ENCODE data around the gene CSTPP1.

Gene CSTPP1

DNA sequence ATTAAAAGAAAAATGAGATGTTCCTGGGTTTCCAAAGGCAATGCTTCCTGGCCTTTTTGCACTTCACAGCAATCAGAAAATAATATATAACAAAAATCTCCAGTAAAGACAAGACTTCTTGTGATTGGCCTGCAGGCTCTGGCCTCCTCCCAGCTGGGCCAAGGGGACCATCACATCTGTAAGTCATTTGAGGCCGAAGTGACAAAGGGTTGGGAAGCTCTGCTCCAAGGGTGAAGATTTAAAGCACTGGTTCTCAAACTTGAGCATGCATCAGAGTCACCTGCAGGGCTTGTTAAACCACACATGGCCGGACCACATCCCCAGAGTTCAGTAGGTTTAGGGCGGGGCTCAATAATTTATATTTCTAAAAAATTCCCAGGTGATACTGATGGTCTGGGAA is 208.0 kb downstream of the CSTPP1 start:
- no peak for DNase-seq

DNA sequence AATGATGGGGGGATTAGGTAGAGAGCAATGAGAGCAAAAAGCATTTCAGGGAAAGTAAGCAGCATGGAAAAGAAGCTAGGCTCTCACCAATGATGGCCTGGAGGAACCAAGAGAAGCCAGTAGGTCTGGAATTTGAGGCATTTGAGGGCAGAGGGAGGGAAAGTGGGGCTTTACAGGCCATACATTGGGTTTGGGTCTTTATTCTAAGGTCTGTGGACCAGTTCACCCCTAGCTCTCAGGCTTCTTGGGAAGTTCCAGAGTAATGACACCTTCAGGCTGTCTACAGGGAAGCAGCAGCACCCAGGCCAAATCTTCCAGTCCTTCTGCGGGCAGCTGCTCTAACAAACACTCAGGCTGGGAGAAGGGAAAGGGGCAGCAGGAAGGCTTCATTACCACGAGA is 210.7 kb downstream of the CSTPP1 start:
- DNase-seq = no peak

DNA sequence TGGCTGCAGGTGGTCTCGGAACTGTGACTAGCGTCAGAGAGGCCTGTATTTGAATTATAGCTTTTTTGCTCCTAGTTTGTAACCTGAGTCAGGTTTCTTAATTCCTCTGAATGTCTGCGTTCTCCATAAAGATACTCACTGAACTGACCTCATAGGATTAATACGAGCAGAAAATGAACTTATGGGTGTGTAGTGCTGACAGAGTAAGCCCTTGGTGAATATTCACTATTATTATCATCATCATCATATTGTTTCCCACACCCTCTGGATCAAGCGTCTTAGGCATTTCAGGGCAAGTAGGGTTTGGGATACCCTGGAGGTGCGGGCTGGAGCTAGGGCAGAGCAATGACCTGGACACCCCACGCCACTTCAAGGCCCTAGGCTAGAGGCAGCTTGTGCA is 211.1 kb downstream of the CSTPP1 start:
- DNase-seq = no peak

DNA sequence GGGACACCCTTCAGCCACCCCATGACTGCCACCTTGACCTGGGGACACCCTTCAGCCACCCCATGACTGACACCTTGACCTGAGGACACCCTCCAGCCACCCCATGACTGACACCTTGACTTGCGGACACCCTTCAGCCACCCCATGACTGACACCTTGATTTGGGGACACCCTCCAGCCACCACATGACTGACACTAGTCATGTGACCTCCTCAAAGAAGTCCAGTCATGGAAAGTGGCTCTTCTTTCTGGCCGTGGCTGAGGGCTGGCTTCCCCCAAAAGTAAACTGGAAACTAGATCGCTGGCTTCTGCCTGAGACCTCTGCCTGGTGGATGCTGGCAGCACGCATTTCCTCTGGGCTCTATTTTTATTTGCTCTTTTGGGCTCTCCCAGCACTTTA is 211.7 kb downstream of the CSTPP1 start:
- DNase-seq = no peak

DNA sequence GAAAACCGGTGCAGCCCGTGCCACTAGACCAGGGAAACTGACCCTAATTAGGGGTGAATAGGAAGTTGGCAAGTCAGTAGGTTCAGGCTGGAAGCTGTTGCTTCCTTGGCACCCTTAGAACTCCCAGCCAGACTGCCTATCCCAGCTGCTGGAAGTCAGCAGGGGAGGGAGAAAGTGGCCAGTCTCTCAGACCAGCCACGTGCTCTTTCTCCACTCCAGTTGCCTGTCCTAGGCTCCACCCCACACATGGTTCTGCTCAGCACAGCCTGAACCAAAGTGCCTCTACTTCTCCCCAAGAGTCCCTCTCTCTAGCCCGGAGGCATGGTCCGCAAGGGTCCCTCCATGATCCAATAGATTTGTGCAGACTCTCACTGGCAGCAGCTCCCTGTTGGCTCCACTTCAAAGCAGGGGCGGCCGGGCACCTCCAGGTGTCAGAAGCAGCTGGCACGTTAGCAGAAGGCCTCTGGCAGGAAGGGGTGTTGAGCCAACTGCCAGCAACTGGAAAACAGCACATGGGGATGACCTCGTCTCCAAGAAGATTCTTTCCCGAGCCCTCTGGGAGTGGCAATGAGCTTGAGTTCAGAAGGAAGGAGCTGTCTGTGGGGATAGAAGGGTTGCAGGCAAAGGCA is 212.5 kb downstream of the CSTPP1 start:
- no peak for DNase-seq

DNA sequence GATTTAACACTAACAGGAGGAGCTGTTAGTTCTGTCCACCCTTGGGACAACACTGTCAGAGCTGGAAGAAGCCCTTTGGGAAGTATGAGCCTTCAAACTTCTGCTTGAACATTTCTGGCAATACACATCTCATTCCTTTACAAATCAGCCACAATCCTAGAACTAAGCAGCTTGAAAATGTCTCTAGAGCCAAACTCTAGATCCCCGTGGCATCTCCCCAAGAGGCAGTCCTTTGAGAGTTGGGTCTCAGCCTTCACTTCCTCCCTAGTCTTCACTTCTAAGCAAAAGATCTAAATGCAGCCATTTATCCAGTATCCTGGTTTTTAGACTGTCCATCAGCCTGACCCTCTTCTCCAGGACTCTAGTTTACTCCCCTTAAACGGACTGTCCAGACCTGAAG is 213.2 kb downstream of the CSTPP1 start:
- no peak for DNase-seq

DNA sequence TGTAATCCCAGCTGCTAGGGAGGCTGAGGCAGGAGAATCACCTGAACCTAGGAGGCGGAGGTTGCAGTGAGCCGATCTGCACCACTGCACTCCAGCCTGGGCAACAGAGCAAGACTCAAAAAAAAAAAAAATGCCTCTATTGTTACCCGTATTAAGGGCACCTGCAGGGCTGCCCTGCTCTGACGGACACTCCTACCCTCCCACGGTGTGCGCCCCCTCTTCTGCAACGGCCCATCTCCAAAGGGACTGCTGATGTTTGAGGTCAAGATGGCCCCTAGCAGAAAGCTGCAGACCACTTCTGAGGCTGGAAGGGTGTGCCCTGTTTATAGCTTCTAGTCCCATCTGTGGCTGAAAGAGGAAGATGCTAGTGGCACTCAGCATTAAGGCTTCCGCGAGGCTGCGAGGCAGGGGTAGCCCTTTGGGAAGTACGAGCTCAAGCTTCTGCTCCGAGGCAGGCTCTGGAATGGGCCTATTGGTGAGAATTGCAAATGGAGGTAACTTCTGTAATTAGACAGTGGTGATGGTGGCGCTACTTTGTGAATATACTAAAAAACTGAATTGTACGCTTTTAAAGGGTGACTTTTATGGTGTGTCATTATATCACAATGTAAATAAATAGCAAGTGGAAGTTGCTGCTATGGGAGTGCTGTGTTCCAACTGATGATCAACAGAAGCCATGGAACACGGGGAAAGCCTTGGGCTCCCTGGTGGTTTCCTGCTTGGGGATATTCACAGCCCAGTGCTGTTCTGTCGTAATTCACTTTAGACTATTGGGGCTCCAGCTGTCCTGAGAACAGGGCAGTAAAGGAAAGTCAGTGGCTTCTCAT is 215.8 kb downstream of the CSTPP1 start:
- DNase-seq = no peak

DNA sequence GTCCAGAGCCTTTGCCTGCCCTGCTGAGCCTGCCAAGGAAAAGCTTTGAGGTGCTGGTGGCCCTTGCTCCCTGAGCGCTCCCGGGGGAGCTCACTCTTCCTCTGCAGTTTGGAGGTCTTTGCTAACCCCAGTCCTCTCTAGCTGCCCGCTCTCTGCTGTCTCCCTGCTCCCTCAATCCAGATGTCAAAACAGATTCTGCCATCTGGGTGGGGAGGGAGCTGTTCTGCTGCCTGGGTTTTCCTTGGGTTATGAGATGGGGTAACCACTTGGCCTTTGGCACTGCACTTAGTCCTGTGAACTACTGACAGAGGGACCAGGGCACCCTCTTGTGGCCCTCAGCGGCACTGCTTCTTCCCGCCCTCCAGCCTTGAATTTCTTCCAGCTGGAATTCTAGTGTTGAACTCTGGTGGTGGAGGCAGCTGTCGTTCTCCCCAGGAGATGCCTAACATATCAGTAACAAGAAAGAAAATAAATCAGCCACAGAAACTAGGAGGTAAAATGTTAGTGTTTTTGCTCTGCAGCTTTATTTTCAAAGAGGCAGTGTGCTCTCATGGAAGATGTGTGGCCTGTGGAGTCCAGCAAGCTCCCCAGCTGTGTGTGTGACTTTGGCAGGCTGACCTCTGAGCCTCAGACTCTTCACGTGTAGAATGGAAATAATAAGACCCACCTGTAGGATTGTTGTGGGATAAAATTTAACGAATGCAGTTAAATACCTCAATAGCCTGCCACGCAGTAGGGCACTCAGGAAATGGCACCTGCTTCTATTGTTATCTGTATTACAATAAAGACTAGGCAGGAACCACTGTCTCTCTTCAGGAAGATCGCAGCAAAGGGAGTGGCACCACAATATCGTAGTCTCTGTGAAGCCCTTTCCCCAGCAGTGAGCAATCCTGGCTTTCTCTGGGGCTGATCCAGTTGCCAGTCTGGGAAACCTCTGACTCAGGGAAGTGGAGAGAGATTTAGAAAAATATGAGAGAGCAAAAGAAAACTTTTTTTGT is 216.7 kb downstream of the CSTPP1 start:
- no peak for DNase-seq

DNA sequence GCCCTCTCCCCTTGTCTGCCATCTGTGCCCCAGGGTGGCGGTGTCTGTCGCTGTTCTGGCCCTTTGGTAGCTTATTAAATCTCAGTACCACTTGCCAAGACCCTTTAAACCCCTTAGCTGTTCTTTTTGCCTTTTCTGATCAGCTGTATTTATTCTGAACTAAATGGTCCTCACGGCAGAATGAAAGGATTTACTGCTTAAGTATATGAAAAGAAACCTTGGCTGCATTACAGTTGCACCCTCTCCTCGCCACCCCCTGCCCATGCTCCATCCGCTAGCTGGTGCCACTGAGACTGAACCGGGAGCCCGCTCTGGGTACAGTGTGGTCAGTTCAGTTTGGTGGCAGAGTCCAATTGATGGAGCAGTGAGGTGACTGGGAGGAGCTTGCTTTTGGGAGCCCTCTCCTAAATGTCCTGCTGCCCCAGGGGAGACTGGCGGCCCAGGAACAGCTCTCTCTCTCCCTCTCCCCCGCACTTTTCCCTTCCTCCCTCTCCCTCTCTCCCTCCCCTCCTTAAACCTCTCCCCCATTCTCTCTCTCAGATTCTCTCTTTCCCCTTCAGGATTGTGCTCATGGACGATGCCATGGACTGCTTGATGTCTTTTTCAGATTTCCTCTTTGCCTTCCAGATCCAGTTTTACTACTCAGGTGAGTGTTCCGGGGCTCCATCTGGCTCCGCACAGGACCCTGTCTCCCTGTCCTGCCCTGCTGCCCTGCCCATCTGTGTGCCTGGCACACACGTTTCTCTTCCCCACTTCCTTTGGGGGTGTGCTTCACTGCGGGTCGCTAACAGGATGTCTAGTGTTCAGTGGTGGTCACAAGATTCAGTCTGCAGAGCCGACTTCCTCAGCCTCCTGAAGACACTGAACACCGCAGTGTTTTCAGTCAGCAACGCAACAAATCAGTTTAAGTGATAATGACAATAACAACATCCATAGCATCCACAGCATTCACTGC is 218.3 kb downstream of the CSTPP1 start:
- DNase-seq = no peak

DNA sequence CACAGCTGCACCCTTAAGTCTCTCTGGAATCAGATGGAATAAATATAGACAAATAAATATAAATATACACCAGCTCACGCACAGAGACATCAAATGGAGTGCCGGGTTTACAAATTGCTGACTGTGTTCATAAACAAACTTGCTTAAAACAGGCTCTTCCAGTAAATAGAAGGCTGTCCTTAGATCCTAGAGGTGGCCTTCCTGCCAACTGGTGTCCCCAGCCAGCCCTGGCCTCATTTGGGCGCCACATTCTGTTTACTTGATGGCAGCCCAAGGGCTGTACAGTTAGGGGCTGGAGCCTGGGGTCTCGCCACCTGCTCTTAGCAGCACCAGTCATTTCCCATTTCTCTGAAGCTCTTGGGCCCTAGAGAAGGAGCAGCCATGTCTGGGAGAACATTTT is 219.3 kb downstream of the CSTPP1 start:
- no peak for DNase-seq

DNA sequence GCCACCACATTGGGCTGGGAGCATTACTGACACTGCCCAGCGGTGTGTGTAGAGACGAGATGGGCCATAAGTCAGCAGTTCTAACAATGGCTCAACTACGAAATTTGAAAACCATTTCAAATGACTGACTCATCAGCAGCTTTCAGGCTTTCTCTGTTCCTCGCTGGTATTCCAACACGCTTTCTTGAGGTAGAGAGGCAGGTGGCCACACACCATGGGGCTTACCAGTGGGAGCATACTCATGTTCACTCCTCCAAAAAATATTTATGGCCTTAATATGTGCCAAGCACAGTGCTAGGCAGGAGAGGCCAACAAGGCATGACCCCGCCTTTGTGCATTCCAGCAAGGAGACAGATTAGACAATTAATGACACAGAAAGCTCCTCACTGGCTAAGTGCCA is 219.8 kb downstream of the CSTPP1 start:
- no peak for DNase-seq

DNA sequence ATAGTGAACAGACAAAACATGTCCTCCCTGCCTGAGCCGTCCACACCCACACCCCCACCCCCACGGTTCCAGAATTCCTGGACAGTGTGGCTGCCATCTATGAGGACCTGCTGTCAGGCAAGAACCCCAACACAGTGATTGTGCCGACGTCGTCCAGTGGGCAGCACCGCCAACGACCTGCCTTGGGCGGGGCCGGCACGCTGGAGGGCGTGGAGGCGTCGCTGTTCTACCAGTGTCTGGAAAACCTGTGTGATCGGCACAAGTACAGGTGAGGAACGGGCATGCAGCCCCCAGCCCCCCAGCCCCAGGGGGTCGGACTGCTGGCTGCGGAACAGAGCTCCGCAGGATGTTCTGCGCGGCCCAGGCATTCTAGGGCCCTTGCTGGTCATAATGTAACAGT is 220.4 kb downstream of the CSTPP1 start:
- no peak for DNase-seq

DNA sequence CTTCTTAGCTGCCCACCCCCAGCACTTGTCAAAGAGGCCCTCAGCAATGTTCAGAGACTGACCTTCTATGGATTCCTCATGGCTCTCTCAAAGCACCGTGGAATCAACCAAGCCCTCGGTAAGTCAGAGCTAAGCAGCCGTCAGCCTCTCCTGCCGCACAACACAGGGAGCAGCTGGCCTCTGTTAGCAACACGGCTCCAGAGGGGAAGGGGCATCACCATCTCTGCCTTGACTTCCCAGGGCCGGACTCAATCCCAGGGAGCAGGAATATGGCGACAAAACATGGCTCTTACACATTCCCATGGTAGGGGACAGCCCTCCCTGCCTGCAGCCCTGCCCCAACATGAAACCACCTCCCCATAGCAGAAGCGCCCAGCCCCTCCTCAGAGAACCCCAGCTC is 221.2 kb downstream of the CSTPP1 start:
- DNase-seq = no peak

DNA sequence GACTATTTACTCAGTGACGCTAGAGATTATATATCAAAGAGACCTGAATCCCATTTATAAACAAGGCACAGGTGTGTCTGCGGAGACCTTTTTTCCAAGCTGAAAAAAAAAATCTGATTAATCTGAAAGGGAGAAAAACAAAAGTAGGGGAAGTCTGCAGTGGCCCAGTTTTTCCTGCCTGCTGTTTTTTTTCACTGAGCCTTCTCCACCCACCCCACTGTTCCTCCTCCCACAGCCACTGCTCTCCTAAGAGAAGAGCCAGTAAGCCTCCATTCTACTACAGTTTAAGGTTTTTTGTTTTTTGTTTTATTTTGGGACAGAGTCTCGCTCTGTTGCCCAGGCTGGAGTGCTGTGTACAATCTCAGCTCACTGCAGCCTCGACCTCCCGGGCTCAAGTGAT is 221.7 kb downstream of the CSTPP1 start:
- DNase-seq = no peak

DNA sequence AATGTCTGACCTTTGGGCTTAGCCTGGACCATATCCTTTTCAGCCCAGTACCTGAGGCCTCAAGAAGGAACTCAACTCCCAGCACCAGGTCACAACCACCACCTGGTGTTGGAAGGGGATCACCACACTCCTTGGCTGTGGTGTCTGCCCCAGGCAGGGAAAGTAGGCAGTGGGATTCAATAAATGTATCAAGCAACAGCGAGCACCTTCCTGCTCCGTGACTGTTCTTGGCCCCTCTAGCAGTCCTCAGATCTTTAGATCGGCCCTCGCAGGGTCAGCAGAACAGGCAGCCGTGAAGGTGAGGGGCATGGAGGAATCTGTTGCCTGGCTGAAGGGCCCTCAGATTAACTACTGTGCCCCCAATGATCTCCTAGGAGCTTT is 224.2 kb downstream of the CSTPP1 start:
- no peak for DNase-seq

DNA sequence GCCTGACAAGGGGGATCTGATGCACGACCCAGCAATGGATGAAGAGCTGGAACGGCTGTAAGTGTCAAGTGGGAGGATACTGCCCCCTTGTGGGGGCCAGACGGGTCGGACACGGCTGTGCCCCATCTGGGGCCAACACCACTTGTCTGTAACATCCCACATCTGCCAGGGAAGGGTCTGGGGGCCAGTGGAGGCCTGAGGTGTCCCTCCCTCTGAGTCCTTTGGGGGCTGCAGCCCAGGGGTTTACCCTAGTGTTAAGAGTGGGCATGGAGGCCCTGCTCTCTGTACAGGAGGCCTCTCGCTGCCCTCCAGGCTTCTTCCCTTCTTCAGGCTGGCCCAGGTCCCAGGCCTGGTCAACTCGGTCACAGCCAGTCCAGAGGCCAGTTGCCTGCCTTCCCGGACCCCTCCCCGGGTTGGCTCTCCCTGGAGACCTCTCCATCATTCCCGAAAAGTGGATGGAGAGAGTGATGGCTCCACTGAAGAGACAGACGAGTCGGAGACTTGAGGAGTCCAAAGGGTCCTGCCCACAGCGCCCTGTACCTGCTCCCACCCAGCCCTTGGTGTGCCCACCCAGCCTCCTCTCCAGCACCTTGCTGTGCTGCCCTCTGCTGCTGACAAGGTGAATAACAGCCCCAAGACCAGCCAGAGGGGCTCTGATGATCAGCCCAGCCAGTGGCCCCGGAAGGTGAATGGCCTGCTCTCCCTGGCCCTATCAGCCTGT is 224.7 kb downstream of the CSTPP1 start:
- no peak for DNase-seq

DNA sequence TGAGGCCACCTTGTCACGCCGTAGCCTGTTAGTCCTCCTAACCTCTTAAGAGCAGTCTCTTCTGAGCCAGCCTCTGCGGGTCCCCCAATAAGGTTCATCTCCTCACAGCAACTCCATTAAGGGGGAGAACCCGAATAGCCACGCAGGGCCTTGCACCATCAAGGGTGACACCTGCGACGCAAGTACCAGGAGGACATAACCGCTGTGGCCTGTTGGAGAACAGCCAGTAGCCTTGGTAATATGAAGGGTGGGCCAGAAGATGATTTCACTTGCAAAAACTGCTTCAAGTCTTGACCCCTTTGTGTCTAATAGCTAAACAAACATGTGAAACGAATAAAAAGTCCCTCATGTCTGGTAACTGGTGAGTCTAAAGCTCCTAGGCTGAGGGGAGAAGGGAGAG is 225.3 kb downstream of the CSTPP1 start:
- DNase-seq = no peak

DNA sequence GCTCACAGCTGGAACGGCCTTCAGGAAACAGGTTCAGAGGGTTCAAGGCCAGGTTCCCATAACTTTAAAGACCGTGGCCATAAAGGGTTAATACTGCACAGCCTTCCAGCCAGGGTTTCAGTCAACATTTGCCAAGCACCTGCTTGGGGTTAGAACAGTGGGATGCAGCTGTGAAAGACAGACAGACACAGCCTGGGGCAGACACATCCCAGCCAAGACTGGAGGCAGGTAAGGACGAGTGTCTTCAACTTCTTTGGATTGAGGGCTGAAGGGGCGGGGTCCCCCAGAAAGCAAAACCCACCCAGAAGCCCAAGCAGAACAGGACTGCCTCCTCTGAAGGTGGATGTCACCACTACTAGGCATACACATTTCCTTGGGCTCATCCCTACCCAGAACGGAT is 225.9 kb downstream of the CSTPP1 start:
- no peak for DNase-seq

DNA sequence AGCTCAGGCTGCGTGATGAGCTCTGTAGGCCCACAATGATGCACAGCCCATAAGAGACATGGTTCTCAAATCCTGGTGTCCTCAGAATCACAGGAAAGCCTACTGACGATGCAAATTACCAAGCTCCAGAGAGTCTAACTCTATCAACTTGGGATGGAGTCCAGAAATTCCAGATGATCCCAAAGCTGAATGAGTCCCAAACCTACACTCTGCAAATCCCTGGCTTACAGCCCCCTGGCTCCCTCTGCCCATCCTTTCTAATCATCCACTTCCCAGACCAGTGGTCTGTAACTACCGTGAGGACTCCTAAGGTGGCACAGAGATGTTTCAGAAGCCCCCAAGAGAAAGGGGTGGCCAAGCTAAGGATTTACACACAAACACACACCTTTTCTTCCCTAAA is 226.6 kb downstream of the CSTPP1 start:
- DNase-seq = no peak

DNA sequence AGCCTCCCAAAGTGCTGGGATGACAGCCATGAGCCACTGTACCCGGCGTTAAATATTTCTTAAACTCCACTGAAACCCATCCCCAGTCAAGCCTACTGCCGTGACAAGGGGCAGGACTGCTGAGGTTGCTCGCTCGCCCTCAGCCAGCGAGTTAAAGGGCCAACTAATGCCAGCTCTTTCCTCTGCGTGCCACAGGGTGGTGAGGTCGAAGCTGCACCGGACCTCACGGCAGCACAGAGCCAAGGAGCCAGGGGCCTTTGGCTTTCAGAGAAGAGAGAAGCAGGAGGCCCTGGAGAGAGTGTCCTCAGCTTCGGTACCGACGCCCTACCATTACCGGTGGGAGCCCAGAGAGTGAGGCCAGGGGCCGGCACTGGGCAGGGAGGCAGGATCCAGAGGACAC is 227.3 kb downstream of the CSTPP1 start:
- DNase-seq = no peak

DNA sequence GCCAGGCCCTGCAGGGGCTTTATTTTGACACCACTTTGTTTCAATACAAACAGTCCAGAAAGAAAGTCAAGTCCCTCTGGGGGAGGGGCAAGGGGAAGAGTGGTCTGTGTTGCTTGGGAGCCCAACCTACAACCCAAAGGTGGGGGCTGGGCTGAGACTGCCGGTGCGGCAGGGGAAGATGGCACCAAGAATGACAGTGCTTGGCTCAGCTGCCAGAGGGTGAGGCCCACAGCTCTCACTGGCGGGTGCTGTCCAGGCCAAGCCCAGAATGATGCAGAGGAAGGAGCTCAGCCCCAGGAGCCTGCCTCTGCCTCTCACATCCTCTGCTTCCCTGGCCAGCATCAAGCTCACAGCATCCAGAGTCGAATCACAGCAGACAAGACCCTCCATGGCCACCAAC is 227.8 kb downstream of the CSTPP1 start:
- no peak for DNase-seq
